SK-N-SH (cell line): ENCODE results near the gene CDH18. TPM values are rescaled to one million over a fixed set of nuclear protein-coding genes. Genes with fewer than 3 reads are reported as not detected.

Experiments used
- CTCF ChIA-PET: fragments of 300-600, 350-600 bp; formaldehyde crosslinking; extraction: SDS; loops from one replicate; lab custom pipeline; 2021; lab: Yijun Ruan, JAX
- POLR2A ChIA-PET: fragments of 350-600 bp; sonication (Branson Sonifier 250); formaldehyde crosslinking; extraction: SDS; loops from one replicate; lab custom pipeline; 2020; ENCODE audit warnings: antibody characterized with exemption, inconsistent platforms; lab: Yijun Ruan, JAX
- DNase-seq: peaks from one replicate; pipeline ENCODE4 v3.0.0; 2012
- H2AFZ ChIP-seq: fragments of 200-600 bp; sonication (generic); 2 replicates; pipeline ENCODE4 v1.8.1; 2016; ENCODE audit warnings: antibody characterized with exemption, mild to moderate bottlenecking, low read depth
- H3F3A ChIP-seq: fragments of 200-600 bp; sonication (generic); replicated peaks from 2 replicates; pipeline ENCODE3; 2016; ENCODE audit warnings: antibody characterized with exemption, mild to moderate bottlenecking; ENCODE audit not compliant: insufficient read depth
- H3K27ac ChIP-seq, 2 experiments: fragments of 200-500 bp in 1 of 2; fragments of 200-600 bp in 1 of 2; sonication (Bioruptor generic) in 1 of 2; sonication (generic), shearing (Covaris generic) in 1 of 2; 2 replicates each; pipeline versions ENCODE4 v1.5.1 to v1.6.1; 2014 to 2016; ENCODE audit warnings: low read depth in 2 of 2, inconsistent platforms in 1 of 2, low read length in 1 of 2, mild to moderate bottlenecking in 1 of 2, mixed read lengths in 1 of 2
- H3K27me3 ChIP-seq: fragments of 200-600 bp; sonication (generic), shearing (Covaris generic); 2 replicates; pipeline ENCODE4 v1.6.1; 2016; ENCODE audit warnings: mixed run types; ENCODE audit not compliant: insufficient read depth
- H3K36me3 ChIP-seq, 2 experiments: fragments of 200-500 bp in 1 of 2; fragments of 200-600 bp in 1 of 2; sonication (Bioruptor generic) in 1 of 2; sonication (generic) in 1 of 2; replicated peaks in 1 of 2; 2 replicates each; pipeline versions ENCODE3 to v1.5.1; 2014 to 2016; ENCODE audit warnings: low read length in 1 of 2, mild to moderate bottlenecking in 1 of 2; ENCODE audit not compliant: insufficient read depth in 2 of 2, control insufficient read depth in 1 of 2
- H3K4me1 ChIP-seq, 2 experiments: fragments of 200-500 bp in 1 of 2; fragments of 200-600 bp in 1 of 2; sonication (Bioruptor generic) in 1 of 2; sonication (generic), shearing (Covaris generic) in 1 of 2; 2 replicates each; pipeline versions ENCODE4 v1.5.1 to v1.6.1; 2014 to 2016; ENCODE audit warnings: low read depth in 1 of 2, low read length in 1 of 2, mixed run types in 1 of 2; ENCODE audit not compliant: insufficient read depth in 2 of 2, control insufficient read depth in 1 of 2
- H3K4me2 ChIP-seq: fragments of 200-600 bp; sonication (generic), shearing (Covaris generic); 2 replicates; pipeline ENCODE4 v1.6.1; 2017; ENCODE audit warnings: mixed run types
- H3K4me3 ChIP-seq, 2 experiments: fragments of 200-500 bp in 1 of 2; fragments of 200-600 bp in 1 of 2; sonication (Bioruptor generic) in 1 of 2; sonication (generic), shearing (Covaris generic) in 1 of 2; 2 replicates each; pipeline versions ENCODE4 v1.5.1 to v1.8.1; 2014 to 2016; ENCODE audit warnings: low read depth in 2 of 2, inconsistent platforms in 1 of 2, low read length in 1 of 2, mild to moderate bottlenecking in 1 of 2, mixed read lengths in 1 of 2, moderate library complexity in 1 of 2
- H3K79me2 ChIP-seq: fragments of 200-600 bp; sonication (generic); 2 replicates; pipeline ENCODE4 v1.8.1; 2017; ENCODE audit warnings: mild to moderate bottlenecking; ENCODE audit not compliant: insufficient read depth
- H3K9ac ChIP-seq: fragments of 200-600 bp; sonication (generic); 2 replicates; pipeline ENCODE4 v1.6.1; 2017; ENCODE audit warnings: mixed run types
- H3K9me2 ChIP-seq: fragments of 200-600 bp; sonication (generic); 2 replicates; pipeline ENCODE4 v1.6.1; 2017; ENCODE audit warnings: mixed run types
- H3K9me3 ChIP-seq: fragments of 200-600 bp; sonication (generic); 2 replicates; pipeline ENCODE4 v1.6.1; 2017; ENCODE audit warnings: mixed run types, mild to moderate bottlenecking, moderate library complexity
- H4K20me1 ChIP-seq: fragments of 200-600 bp; sonication (generic); 2 replicates; pipeline ENCODE4 v1.6.1; 2017; ENCODE audit warnings: mild to moderate bottlenecking, mixed run types; ENCODE audit not compliant: insufficient read depth
- ELF1 ChIP-seq: IDR thresholded peaks from 2 replicates; pipeline ENCODE4 v1.4.0; 2012
- EP300 ChIP-seq, 2 experiments: IDR thresholded peaks; 2 replicates each; pipeline versions ENCODE4 v1.4.0 to v1.6.1; 2012; ENCODE audit warnings: borderline replicate concordance in 1 of 2, low read depth in 1 of 2, low read length in 1 of 2
- FOSL2 ChIP-seq: IDR thresholded peaks from 2 replicates; pipeline ENCODE4 v1.4.0; 2012; ENCODE audit warnings: low read depth, mild to moderate bottlenecking, moderate library complexity, borderline replicate concordance
- GATA2 ChIP-seq: sonication (generic); formaldehyde crosslinking; IDR thresholded peaks from 2 replicates; pipeline ENCODE4 v1.5.0; 2020; ENCODE audit warnings: mild to moderate bottlenecking, missing genetic modification reagents
- JUND ChIP-seq: IDR thresholded peaks from 2 replicates; pipeline ENCODE4 v1.4.0; 2012
- MAX ChIP-seq: IDR thresholded peaks from 2 replicates; pipeline ENCODE4 v1.4.0; 2012; ENCODE audit warnings: low read depth
- PBX3 ChIP-seq: IDR thresholded peaks from 2 replicates; pipeline ENCODE4; 2012
- RAD21 ChIP-seq: IDR thresholded peaks from 2 replicates; pipeline ENCODE4 v1.6.1; 2012; ENCODE audit warnings: mild to moderate bottlenecking, low read length
- REST ChIP-seq: IDR thresholded peaks from 2 replicates; pipeline ENCODE4 v1.6.1; 2012; ENCODE audit warnings: mild to moderate bottlenecking, low read depth, low read length, moderate library complexity
- RFX5 ChIP-seq: IDR thresholded peaks from 2 replicates; pipeline ENCODE4 v1.6.1; 2012; ENCODE audit warnings: mild to moderate bottlenecking, improper control_type of control experiment, low read length
- SIN3A ChIP-seq: IDR thresholded peaks from 2 replicates; pipeline ENCODE4 v1.6.1; 2012; ENCODE audit warnings: low read depth, mild to moderate bottlenecking, low read length, moderate library complexity, borderline replicate concordance
- SMC3 ChIP-seq: IDR thresholded peaks from 2 replicates; pipeline ENCODE4 v1.6.1; 2012; ENCODE audit warnings: low read depth, low read length, improper control_type of control experiment
- TAF1 ChIP-seq: IDR thresholded peaks from 2 replicates; pipeline ENCODE4 v1.6.1; 2012; ENCODE audit warnings: low read depth, mild to moderate bottlenecking, low read length, moderate library complexity, borderline replicate concordance
- TCF12 ChIP-seq: IDR thresholded peaks from 2 replicates; pipeline ENCODE4 v1.4.0; 2012
- USF1 ChIP-seq: IDR thresholded peaks from 2 replicates; pipeline ENCODE4 v1.4.0; 2012; ENCODE audit warnings: low read depth, borderline replicate concordance
- YY1 ChIP-seq: IDR thresholded peaks from 2 replicates; pipeline ENCODE4 v1.4.0; 2012; ENCODE audit warnings: low read depth, mild to moderate bottlenecking
- WGBS: methylation state at CpG from one replicate; pipeline ENCODE4 v1.1.6; 2017; ENCODE audit warnings: low lambda C conversion rate; 5-methylcytosine and 5-hydroxymethylcytosine counted together
- polyA plus RNA-seq, 3 experiments: library from polyadenylated mRNA; depleted of rRNA; stranded (reverse); fragments of >200 nt; gene quantifications; 2 replicates each; pipeline ENCODE4 v1.2.3, GENCODE V29; 2012

The CDH18 gene
- polyA plus RNA-seq, 1 of the 3 experiments (the other 2 are of a cell fraction): 6.0 TPM

GRCh38 chr5:19728571-19728970 is 259.4 kb downstream of the CDH18 start:
- Histone ChIP-seq H4K20me1 (no peaks in the 10 kb centered on the region), H2AFZ (no peak overlapping the region), H3K27ac (no peak overlapping the region), H3K9me2 (no peaks in the 10 kb centered on the region), H3K79me2 (no peaks in the 10 kb centered on the region), H3K9ac (no peak overlapping the region), H3K9me3 (no peaks in the 10 kb centered on the region), H3K4me1 (no peaks in the 10 kb centered on the region; a peak in 1 of 4 replicates), H3K36me3 (no peaks in the 10 kb centered on the region), H3K4me3 (no peak overlapping the region), H3K4me2 (no peak overlapping the region), H3K27me3 (no peaks in the 10 kb centered on the region), H3F3A (no peaks in the 10 kb centered on the region)
- DNase-seq: no peak
- POLR2A ChIA-PET: no interaction called here
- 25% methylated on average over 3 of the region's 3 CpGs for WGBS
- CTCF ChIA-PET: no interaction called here
- TF ChIP-seq PBX3 (no peak), YY1 (no peak), RAD21 (no peak), SMC3 (no peak), REST (no peak), TCF12 (no peak), RFX5 (no peak), JUND (no peak), TAF1 (no peak), EP300 (IDR thresholded peaks at IDR 0.05; ENCODE audit: borderline replicate concordance in 1 of 2, low read depth in 1 of 2, low read length in 1 of 2) (no peak), MAX (no peak), ELF1 (no peak)

- WGBS: 26% methylated on average over 3 of the region's 3 CpGs
- no peak overlapping the region for H2AFZ ChIP-seq
These were observed 268.9 kb downstream of the CDH18 start for GRCh38 chr5:19719109-19719508.

More at GRCh38 chr5:19719109-19719508, 268.9 kb downstream of the CDH18 start:
- Histone ChIP-seq H3K79me2 (no peaks in the 10 kb centered on the region), H3K9ac (no peak overlapping the region), H3K4me2 (no peak overlapping the region), H3F3A (peaks cover 3% of the 10 kb centered on the region), H3K4me1 (no peaks in the 10 kb centered on the region), H4K20me1 (no peaks in the 10 kb centered on the region), H3K9me3 (no peaks in the 10 kb centered on the region; the same call in 1 of the 2 replicates), H3K36me3 (peaks cover 0 to 8% of the 10 kb centered on the region in 2 experiments), H3K9me2 (no peaks in the 10 kb centered on the region; the same call in 1 of the 2 replicates), H3K27ac (no peak overlapping the region), H3K4me3 (no peak overlapping the region), H3K27me3 (no peaks in the 10 kb centered on the region)
- ChIA-PET CTCF (no interaction called here), POLR2A (no interaction called here)
- TF ChIP-seq RAD21 (no peak), SIN3A (no peak), USF1 (no peak), RFX5 (no peak), GATA2 (CRISPR knock-in tag) (no peak), FOSL2 (no peak), YY1 (no peak), MAX (no peak)
- DNase-seq: no peak
